ENCODE data around the gene TEAD1.

GRCh38 chr11:12744826-12745502, 70.7 kb downstream of the TEAD1 start:
- TF ChIP-seq CTCF (IDR thresholded peaks at IDR 0.05) (no peak), POLR2A (IDR thresholded peaks at IDR 0.05) (no peak), EP300 (IDR thresholded peaks at IDR 0.05) (no peak)

All from tibial nerve (tissue), 4 donors.